ENCODE results near the gene KIF1C. TPM values are rescaled to one million over a fixed set of nuclear protein-coding genes. Genes with fewer than 3 reads are reported as not detected.

KIF1C gene
- total RNA-seq, 1 experiment from 2014 or later: 121 TPM

DNA sequence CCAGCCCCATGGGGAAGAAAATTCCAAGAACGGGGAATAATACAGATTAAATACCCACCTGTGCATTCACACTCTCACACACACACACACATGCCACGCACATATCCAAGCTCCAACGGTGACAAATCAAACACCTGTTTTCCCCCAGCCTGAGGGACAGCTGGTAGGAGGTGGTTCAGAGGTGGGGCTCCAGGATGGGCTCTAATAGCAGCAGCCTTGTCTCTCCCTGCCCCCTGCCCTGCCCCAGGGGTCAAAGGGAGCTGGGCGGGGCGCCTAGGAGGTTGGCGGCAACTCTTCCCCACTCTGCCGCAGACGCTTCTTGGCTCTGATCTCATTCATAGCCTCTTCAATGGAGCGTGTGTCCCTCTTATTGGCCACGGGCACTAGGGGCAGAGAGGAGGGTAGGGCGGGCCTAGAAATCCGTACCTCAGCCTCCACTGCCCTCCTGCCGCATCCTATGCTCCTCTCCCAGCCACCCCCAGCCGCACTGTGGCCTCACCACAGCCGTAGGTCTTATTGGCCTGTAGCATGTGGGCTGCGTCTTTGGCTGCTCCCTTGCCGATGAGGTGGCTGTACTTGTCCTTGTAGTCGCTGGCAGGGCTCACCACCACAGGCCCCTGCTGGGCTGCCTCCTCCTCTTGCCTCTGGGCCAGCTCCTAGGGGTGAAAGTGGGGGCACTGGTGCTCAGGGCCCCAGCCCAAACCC, 38.3 kb upstream of the KIF1C start:
- DNase-seq (ENCODE audit: low read depth, low spot score) (no peak), ATAC-seq (no peak)
- no peaks in the 10 kb centered on the region for H3K9me2 ChIP-seq (ENCODE audit: insufficient read depth)
- ChIA-PET POLR2A (interaction anchor here (4.6 kb wide), 1 partner anchor 8 kb away, joined by 27 read pairs; the partner anchor contains the start of gene SPAG7), RAD21 (ENCODE audit: low non-redundant PET in 1 of 2, low total read pairs in 2 of 2, uncharacterized antibody in 2 of 2, unreplicated experiment in 2 of 2) (no interaction called here), CTCF (no interaction called here)
- H2AFZ ChIP-seq (ENCODE audit: low read depth, low read length, poor library complexity, severe bottlenecking): no peak overlapping the region
- H3K4me2 ChIP-seq (ENCODE audit: low read length): no peak overlapping the region
- H3K79me2 ChIP-seq (ENCODE audit: insufficient read depth, low read length): peaks cover 4% of the 10 kb centered on the region; the same call in 1 of the 2 replicates
- H3K9ac ChIP-seq (ENCODE audit: low read length): no peak overlapping the region
- TF ChIP-seq YY1 (IDR thresholded peaks at IDR 0.05; ENCODE audit: extremely low read depth, insufficient replicate concordance, low read depth, low read length) (no peak), EGR1 (IDR thresholded peaks at IDR 0.05; ENCODE audit: low read depth) (no peak), ATF3 (IDR thresholded peaks at IDR 0.05) (no peak), JUND (IDR thresholded peaks at IDR 0.05) (no peak), SIN3A (IDR thresholded peaks at IDR 0.05; ENCODE audit: low read depth) (no peak), SP1 (IDR thresholded peaks at IDR 0.05; ENCODE audit: low read depth) (no peak), CBX3 (IDR thresholded peaks at IDR 0.05; ENCODE audit: low read depth) (no peak), EZH2phosphoT487 (IDR thresholded peaks at IDR 0.05; ENCODE audit: borderline replicate concordance) (no peak), ZFX (IDR thresholded peaks at IDR 0.05) (no peak), TCF7L2 (IDR thresholded peaks at IDR 0.05; ENCODE audit: borderline replicate concordance, extremely low read depth, insufficient read depth, insufficient read length) (no peak), FOSL1 (IDR thresholded peaks at IDR 0.05; ENCODE audit: low read depth) (no peak), CTCF (IDR thresholded peaks at IDR 0.05 in 2 of 3, conservative IDR thresholded peaks at IDR 0.05 in 1 of 3; ENCODE audit: borderline replicate concordance in 1 of 3, insufficient read depth in 1 of 3, low read depth in 2 of 3, low read length in 2 of 3) (no peak), ZNF274 (IDR thresholded peaks at IDR 0.05; ENCODE audit: low read depth, low read length) (no peak), CEBPB (IDR thresholded peaks at IDR 0.05; ENCODE audit: low read depth) (no peak), POLR2AphosphoS5 (IDR thresholded peaks at IDR 0.05; ENCODE audit: low read depth, low read length) (no peak), RAD21 (IDR thresholded peaks at IDR 0.05; ENCODE audit: low read depth) (no peak), ELF1 (IDR thresholded peaks at IDR 0.05; ENCODE audit: borderline replicate concordance, low read depth) (no peak)
- TF ChIP-seq, protein P1, sequence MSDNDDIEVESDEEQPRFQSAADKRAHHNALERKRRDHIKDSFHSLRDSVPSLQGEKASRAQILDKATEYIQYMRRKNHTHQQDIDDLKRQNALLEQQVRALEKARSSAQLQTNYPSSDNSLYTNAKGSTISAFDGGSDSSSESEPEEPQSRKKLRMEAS (IDR thresholded peaks at IDR 0.05): no peak
- TF ChIP-seq, protein P2, sequence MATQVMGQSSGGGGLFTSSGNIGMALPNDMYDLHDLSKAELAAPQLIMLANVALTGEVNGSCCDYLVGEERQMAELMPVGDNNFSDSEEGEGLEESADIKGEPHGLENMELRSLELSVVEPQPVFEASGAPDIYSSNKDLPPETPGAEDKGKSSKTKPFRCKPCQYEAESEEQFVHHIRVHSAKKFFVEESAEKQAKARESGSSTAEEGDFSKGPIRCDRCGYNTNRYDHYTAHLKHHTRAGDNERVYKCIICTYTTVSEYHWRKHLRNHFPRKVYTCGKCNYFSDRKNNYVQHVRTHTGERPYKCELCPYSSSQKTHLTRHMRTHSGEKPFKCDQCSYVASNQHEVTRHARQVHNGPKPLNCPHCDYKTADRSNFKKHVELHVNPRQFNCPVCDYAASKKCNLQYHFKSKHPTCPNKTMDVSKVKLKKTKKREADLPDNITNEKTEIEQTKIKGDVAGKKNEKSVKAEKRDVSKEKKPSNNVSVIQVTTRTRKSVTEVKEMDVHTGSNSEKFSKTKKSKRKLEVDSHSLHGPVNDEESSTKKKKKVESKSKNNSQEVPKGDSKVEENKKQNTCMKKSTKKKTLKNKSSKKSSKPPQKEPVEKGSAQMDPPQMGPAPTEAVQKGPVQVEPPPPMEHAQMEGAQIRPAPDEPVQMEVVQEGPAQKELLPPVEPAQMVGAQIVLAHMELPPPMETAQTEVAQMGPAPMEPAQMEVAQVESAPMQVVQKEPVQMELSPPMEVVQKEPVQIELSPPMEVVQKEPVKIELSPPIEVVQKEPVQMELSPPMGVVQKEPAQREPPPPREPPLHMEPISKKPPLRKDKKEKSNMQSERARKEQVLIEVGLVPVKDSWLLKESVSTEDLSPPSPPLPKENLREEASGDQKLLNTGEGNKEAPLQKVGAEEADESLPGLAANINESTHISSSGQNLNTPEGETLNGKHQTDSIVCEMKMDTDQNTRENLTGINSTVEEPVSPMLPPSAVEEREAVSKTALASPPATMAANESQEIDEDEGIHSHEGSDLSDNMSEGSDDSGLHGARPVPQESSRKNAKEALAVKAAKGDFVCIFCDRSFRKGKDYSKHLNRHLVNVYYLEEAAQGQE (IDR thresholded peaks at IDR 0.05; ENCODE audit: low read depth): no peak
- TF ChIP-seq, protein P3, sequence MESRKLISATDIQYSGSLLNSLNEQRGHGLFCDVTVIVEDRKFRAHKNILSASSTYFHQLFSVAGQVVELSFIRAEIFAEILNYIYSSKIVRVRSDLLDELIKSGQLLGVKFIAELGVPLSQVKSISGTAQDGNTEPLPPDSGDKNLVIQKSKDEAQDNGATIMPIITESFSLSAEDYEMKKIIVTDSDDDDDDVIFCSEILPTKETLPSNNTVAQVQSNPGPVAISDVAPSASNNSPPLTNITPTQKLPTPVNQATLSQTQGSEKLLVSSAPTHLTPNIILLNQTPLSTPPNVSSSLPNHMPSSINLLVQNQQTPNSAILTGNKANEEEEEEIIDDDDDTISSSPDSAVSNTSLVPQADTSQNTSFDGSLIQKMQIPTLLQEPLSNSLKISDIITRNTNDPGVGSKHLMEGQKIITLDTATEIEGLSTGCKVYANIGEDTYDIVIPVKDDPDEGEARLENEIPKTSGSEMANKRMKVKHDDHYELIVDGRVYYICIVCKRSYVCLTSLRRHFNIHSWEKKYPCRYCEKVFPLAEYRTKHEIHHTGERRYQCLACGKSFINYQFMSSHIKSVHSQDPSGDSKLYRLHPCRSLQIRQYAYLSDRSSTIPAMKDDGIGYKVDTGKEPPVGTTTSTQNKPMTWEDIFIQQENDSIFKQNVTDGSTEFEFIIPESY (IDR thresholded peaks at IDR 0.05; ENCODE audit: extremely low read depth, insufficient replicate concordance, low read length): no peak
- no peaks in the 10 kb centered on the region for H3K9me3 ChIP-seq (ENCODE audit: control insufficient read depth in 1 of 2, insufficient read depth in 1 of 2, low read depth in 1 of 2, low read length in 2 of 2)
- no peak overlapping the region for H3K27ac ChIP-seq (ENCODE audit: low read depth, low read length)
- TSS peak; percentile 63 for BruUV-seq (replicated peaks)
- no peak overlapping the region for H3K4me3 ChIP-seq (replicated peaks in 1 of 2; ENCODE audit: low read depth in 1 of 2, low read length in 2 of 2)
- no peaks in the 10 kb centered on the region for H3K36me3 ChIP-seq (ENCODE audit: control insufficient read depth in 1 of 2, insufficient read depth in 2 of 2, low read length in 2 of 2)
- H4K20me1 ChIP-seq (ENCODE audit: insufficient read depth): no peaks in the 10 kb centered on the region
- H3K4me1 ChIP-seq (ENCODE audit: control insufficient read depth in 1 of 2, insufficient read depth in 2 of 2, low read length in 2 of 2): peaks cover 4 to 5% of the 10 kb centered on the region in 2 experiments; a peak in 2 of 4 replicates
- intact Hi-C loops (cut with micrococcal nuclease): no loop called here
- no peaks in the 10 kb centered on the region for H3K27me3 ChIP-seq (ENCODE audit: insufficient read depth, low read length)
